ENCODE measurements around the gene HIGD1C. TPM values are rescaled to one million over a fixed set of nuclear protein-coding genes. Genes with fewer than 3 reads are reported as not detected.

Gene HIGD1C
- total RNA-seq, 4 donors from 2014 or later, result not detected

- Histone ChIP-seq H3K27ac (peak overlapping the region; percentile 50 to 87 (median 76)), H3K27me3 (no peaks in the 10 kb centered on the region), H3K9me3 (no peaks in the 10 kb centered on the region), H3K36me3 (peaks cover 0 to 32% (median 0%) of the 10 kb centered on the region in 3 donors), H3K4me3 (no peak overlapping the region), H3K4me1 (peaks cover 0 to 41% (median 23%) of the 10 kb centered on the region in 4 donors)
- WGBS, 2 donors, result 32% methylated on average over 2 of the region's 2 CpGs
- no peak for DNase-seq (ENCODE audit: low spot score in 2 of 2)
- TF ChIP-seq POLR2A (IDR thresholded peaks at IDR 0.05) (no peak), EP300 (IDR thresholded peaks at IDR 0.05) (no peak)
- TF ChIP-seq, protein P1, sequence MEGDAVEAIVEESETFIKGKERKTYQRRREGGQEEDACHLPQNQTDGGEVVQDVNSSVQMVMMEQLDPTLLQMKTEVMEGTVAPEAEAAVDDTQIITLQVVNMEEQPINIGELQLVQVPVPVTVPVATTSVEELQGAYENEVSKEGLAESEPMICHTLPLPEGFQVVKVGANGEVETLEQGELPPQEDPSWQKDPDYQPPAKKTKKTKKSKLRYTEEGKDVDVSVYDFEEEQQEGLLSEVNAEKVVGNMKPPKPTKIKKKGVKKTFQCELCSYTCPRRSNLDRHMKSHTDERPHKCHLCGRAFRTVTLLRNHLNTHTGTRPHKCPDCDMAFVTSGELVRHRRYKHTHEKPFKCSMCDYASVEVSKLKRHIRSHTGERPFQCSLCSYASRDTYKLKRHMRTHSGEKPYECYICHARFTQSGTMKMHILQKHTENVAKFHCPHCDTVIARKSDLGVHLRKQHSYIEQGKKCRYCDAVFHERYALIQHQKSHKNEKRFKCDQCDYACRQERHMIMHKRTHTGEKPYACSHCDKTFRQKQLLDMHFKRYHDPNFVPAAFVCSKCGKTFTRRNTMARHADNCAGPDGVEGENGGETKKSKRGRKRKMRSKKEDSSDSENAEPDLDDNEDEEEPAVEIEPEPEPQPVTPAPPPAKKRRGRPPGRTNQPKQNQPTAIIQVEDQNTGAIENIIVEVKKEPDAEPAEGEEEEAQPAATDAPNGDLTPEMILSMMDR (IDR thresholded peaks at IDR 0.05), result no peak
Measured at GRCh38 chr12:50984586-50985298, 32.4 kb downstream of the HIGD1C start.

- Histone ChIP-seq H3K27ac (peak overlapping the region; percentile 50 to 87 (median 76)), H3K9me3 (no peaks in the 10 kb centered on the region), H3K4me1 (peaks cover 0 to 41% (median 23%) of the 10 kb centered on the region in 4 donors), H3K4me3 (no peak overlapping the region), H3K27me3 (no peaks in the 10 kb centered on the region), H3K36me3 (peaks cover 0 to 33% (median 0%) of the 10 kb centered on the region in 3 donors)
- peak in 1 of 2 donors; percentile 81 for DNase-seq (ENCODE audit: low spot score in 2 of 2)
- peak; percentile 86 to 97 for TF ChIP-seq EP300 (IDR thresholded peaks at IDR 0.05)
- TF ChIP-seq, protein P1 (IDR thresholded peaks at IDR 0.05), result no peak
Measured at GRCh38 chr12:50985322-50985721, 33.0 kb downstream of the HIGD1C start.

DNA sequence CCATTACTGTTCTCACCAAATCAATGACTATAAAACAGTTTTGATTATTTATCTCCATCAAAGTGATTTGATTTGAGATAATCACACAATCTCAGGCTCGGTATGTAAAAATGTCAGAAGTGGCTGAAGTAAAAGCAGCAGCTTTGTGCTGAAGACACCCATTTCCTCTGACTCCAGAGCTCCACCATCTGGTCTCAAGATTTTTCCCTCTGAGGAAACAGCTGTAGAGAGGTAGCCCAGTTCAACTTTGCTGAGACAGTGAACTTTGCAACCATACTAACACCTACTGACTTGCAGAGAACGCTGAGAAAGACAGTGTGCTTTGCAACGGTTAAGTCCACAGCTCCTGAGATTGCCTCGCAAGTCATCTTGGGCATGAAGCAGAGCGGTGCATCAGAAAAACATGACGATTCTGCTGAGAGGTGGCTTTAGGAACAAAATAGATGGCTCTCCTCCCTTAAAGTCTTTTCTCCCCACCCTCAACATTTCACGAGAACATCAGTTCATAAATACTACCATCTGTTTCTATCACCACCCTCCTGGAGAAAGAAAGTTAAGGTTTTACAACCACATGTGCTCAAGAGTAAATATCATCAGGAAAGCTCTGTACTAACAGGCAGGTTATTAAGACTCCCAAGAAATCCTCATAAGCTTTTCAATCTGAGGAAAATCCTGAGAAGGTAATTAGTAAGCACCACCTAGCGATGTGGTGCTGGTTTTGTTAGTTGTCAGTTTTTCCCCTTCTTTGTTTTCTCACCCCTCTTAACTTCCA is 34.8 kb downstream of the HIGD1C start:
- Histone ChIP-seq H3K4me1 (peaks cover 0 to 41% (median 23%) of the 10 kb centered on the region in 4 donors), H3K9me3 (no peaks in the 10 kb centered on the region), H3K36me3 (peaks cover 0 to 44% (median 10%) of the 10 kb centered on the region in 3 donors), H3K27ac (peak overlapping the region in 3 of 4 donors; percentile 29 to 87 (median 85)), H3K27me3 (no peaks in the 10 kb centered on the region), H3K4me3 (no peak overlapping the region)
- no peak for TF ChIP-seq POLR2A (IDR thresholded peaks at IDR 0.05)
- peak in 1 of 2 donors; percentile 62 for TF ChIP-seq EP300 (IDR thresholded peaks at IDR 0.05)
- TF ChIP-seq, protein P1 (IDR thresholded peaks at IDR 0.05), result peak; percentile 35 to 66 (median 59)
- peak in 1 of 2 donors; percentile 86 for DNase-seq (ENCODE audit: low spot score in 2 of 2)
- WGBS, 2 donors, result 35 to 38% methylated on average over 8 of the region's 8 CpGs

GRCh38 chr12:50988051-50988450 is 35.7 kb downstream of the HIGD1C start:
- H3K27me3 ChIP-seq, result no peaks in the 10 kb centered on the region
- no peak for TF ChIP-seq POLR2A (IDR thresholded peaks at IDR 0.05)
- TF ChIP-seq, protein P1 (IDR thresholded peaks at IDR 0.05), result no peak
- no peak for TF ChIP-seq EP300 (IDR thresholded peaks at IDR 0.05)
- 61 to 72% methylated on average over 5 of the region's 5 CpGs for WGBS, 2 donors
- no peak overlapping the region for H3K4me3 ChIP-seq
- peaks cover 0 to 52% (median 12%) of the 10 kb centered on the region in 3 donors for H3K36me3 ChIP-seq
- peaks cover 0 to 41% (median 25%) of the 10 kb centered on the region in 4 donors for H3K4me1 ChIP-seq
- H3K27ac ChIP-seq, result no peak overlapping the region
- no peak for DNase-seq (ENCODE audit: low spot score in 2 of 2)
- no peaks in the 10 kb centered on the region for H3K9me3 ChIP-seq

DNA sequence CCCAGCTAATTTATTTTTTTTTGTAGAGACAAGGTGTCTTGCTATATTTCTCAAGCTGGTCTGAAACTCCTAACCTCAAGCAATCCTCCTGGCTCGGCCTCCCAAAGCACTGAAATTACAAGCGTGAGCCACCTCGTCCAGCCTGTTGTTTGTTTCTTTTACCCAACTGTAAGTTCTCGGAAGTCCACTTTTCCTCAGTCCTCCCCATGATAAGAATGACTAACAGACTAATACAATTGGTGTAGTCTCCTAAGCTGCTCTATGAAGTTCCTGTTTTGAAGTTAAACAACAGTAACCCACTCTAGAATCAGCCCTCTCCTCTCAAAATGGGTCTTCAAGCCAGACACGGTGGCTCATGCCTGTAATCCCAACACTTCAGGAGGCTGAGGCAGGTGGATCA is 36.5 kb downstream of the HIGD1C start:
- Histone ChIP-seq H3K27me3 (no peaks in the 10 kb centered on the region), H3K4me1 (peaks cover 0 to 40% (median 24%) of the 10 kb centered on the region in 4 donors), H3K27ac (no peak overlapping the region), H3K36me3 (peaks cover 0 to 59% (median 12%) of the 10 kb centered on the region in 3 donors), H3K4me3 (no peak overlapping the region), H3K9me3 (no peaks in the 10 kb centered on the region)
- WGBS, 2 donors, result 91 to 94% methylated on average over 5 of the region's 5 CpGs
- no peak for DNase-seq (ENCODE audit: low spot score in 2 of 2)
- TF ChIP-seq POLR2A (IDR thresholded peaks at IDR 0.05) (no peak), EP300 (IDR thresholded peaks at IDR 0.05) (no peak)
- TF ChIP-seq, protein P1 (IDR thresholded peaks at IDR 0.05), result no peak
